Osteoblast (primary cell): ENCODE results near the gene TMOD1. TPM values are rescaled to one million over a fixed set of nuclear protein-coding genes. Genes with fewer than 3 reads are reported as not detected.

Experiments
- DNase-seq: peaks from one replicate; pipeline ENCODE4 v3.0.0; 2011; ENCODE audit warnings: low spot score, mixed read lengths; ENCODE audit not compliant: insufficient read length; ENCODE audit errors: missing footprints
- H2AFZ ChIP-seq: 2 replicates; pipeline ENCODE4 v1.6.0; 2011; ENCODE audit warnings: mild to moderate bottlenecking, low read length
- H3K27ac ChIP-seq: 2 replicates; pipeline ENCODE4 v1.5.1; 2011; ENCODE audit warnings: mild to moderate bottlenecking, low read depth, low read length, moderate library complexity
- H3K27me3 ChIP-seq: 2 replicates; pipeline ENCODE4 v1.6.0; 2012; ENCODE audit warnings: mild to moderate bottlenecking, control low read depth, inconsistent platforms, low read length, moderate library complexity; ENCODE audit not compliant: insufficient read depth
- H3K36me3 ChIP-seq: 2 replicates; pipeline ENCODE4 v1.5.1; 2011; ENCODE audit warnings: mild to moderate bottlenecking, low read length, control low read depth, moderate library complexity; ENCODE audit not compliant: insufficient read depth
- H3K4me1 ChIP-seq: 2 replicates; pipeline ENCODE4 v1.5.1; 2011; ENCODE audit warnings: mild to moderate bottlenecking, low read length, control low read depth, moderate library complexity; ENCODE audit not compliant: insufficient read depth
- H3K4me2 ChIP-seq: 2 replicates; pipeline ENCODE4 v1.6.0; 2011; ENCODE audit warnings: mild to moderate bottlenecking, low read length; ENCODE audit not compliant: insufficient read depth
- H3K4me3 ChIP-seq: fragments of 200-600 bp; sonication (generic); 3 replicates; pipeline ENCODE4 v1.5.1; 2012; ENCODE audit warnings: mild to moderate bottlenecking, low read length, inconsistent platforms; ENCODE audit not compliant: insufficient read depth
- H3K79me2 ChIP-seq: 2 replicates; pipeline ENCODE4 v1.6.0; 2012; ENCODE audit warnings: mild to moderate bottlenecking, low read length, control low read depth, inconsistent platforms; ENCODE audit not compliant: insufficient read depth
- H3K9me3 ChIP-seq: 2 replicates; pipeline ENCODE4 v1.5.1; 2011; ENCODE audit warnings: low read depth, low read length, control low read depth
- H4K20me1 ChIP-seq: 2 replicates; pipeline ENCODE4 v1.6.0; 2012; ENCODE audit warnings: mild to moderate bottlenecking, low read length, control low read depth; ENCODE audit not compliant: insufficient read depth
- CTCF ChIP-seq: IDR thresholded peaks from 2 replicates; pipeline ENCODE4 v1.5.1; 2011; ENCODE audit warnings: mild to moderate bottlenecking, low read depth, low read length, moderate library complexity; ENCODE audit errors: extremely low read depth
- total RNA-seq: library from RNA; depleted of rRNA; stranded (reverse); fragments of >200 nt; gene quantifications from 2 replicates; pipeline ENCODE4 v1.2.3, GENCODE V29; 2012

The TMOD1 gene
- total RNA-seq, 1 donor, result not detected

GRCh38 chr9:97564291-97565175 lies 63.1 kb downstream of the TMOD1 start:
- DNase-seq, result no peak
- H2AFZ ChIP-seq, result no peak overlapping the region
- H3K4me1 ChIP-seq, result no peaks in the 10 kb centered on the region
- H3K4me2 ChIP-seq, result no peak overlapping the region
- H3K9me3 ChIP-seq, result no peaks in the 10 kb centered on the region
- H4K20me1 ChIP-seq, result no peaks in the 10 kb centered on the region
- no peak overlapping the region for H3K4me3 ChIP-seq
- H3K27ac ChIP-seq, result no peak overlapping the region
- H3K36me3 ChIP-seq, result no peaks in the 10 kb centered on the region
- no peaks in the 10 kb centered on the region for H3K79me2 ChIP-seq
- H3K27me3 ChIP-seq, result peaks cover 21% of the 10 kb centered on the region
- TF ChIP-seq CTCF, result no peak

GRCh38 chr9:97565262-97565661 lies 63.8 kb downstream of the TMOD1 start:
- Histone ChIP-seq H4K20me1 (no peaks in the 10 kb centered on the region), H3K27me3 (peaks cover 25% of the 10 kb centered on the region), H3K4me1 (no peaks in the 10 kb centered on the region), H3K27ac (no peak overlapping the region), H2AFZ (no peak overlapping the region), H3K4me3 (no peak overlapping the region), H3K36me3 (no peaks in the 10 kb centered on the region), H3K4me2 (no peak overlapping the region), H3K9me3 (no peaks in the 10 kb centered on the region), H3K79me2 (no peaks in the 10 kb centered on the region)
- TF ChIP-seq CTCF, result no peak
- no peak for DNase-seq

GRCh38 chr9:97567182-97567893 lies 65.9 kb downstream of the TMOD1 start:
- H3K27me3 ChIP-seq, result peaks cover 12% of the 10 kb centered on the region
- H2AFZ ChIP-seq, result no peak overlapping the region
- H3K4me3 ChIP-seq, result no peak overlapping the region
- no peaks in the 10 kb centered on the region for H4K20me1 ChIP-seq
- no peaks in the 10 kb centered on the region for H3K9me3 ChIP-seq
- no peaks in the 10 kb centered on the region for H3K4me1 ChIP-seq
- no peak for DNase-seq
- H3K36me3 ChIP-seq, result no peaks in the 10 kb centered on the region
- no peak overlapping the region for H3K27ac ChIP-seq
- H3K4me2 ChIP-seq, result no peak overlapping the region
- no peak for TF ChIP-seq CTCF
- no peaks in the 10 kb centered on the region for H3K79me2 ChIP-seq

GRCh38 chr9:97567894-97568202 lies 66.4 kb downstream of the TMOD1 start:
- Histone ChIP-seq H3K27ac (no peak overlapping the region), H3K79me2 (no peaks in the 10 kb centered on the region), H3K27me3 (peaks cover 11% of the 10 kb centered on the region), H3K4me2 (no peak overlapping the region), H4K20me1 (no peaks in the 10 kb centered on the region), H3K4me3 (no peak overlapping the region), H3K9me3 (no peaks in the 10 kb centered on the region), H3K36me3 (no peaks in the 10 kb centered on the region), H3K4me1 (no peaks in the 10 kb centered on the region), H2AFZ (no peak overlapping the region)
- no peak for TF ChIP-seq CTCF
- DNase-seq, result no peak
